ENCODE results near the gene LOX.

LOX gene

DNA sequence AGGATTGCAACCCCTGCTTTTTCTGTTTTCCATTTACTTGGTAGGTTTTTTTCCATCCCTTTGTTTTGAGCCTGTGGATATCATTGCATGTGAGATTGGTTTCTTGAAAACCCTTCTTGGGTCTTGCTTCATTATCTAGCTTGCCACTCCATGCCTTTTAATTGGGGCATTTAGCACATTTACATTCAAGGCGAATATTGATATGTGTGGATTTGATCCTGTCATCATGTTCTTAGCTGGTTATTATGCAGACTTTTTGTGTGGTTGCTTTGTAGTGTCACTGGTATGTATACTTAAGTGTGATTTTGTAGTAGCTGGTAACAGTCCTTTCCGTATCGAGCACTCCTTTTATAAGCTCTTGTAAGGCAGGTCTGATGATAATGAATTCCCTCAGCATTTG is 26.5 kb downstream of the LOX start:
- no peak for DNase-seq

DNA sequence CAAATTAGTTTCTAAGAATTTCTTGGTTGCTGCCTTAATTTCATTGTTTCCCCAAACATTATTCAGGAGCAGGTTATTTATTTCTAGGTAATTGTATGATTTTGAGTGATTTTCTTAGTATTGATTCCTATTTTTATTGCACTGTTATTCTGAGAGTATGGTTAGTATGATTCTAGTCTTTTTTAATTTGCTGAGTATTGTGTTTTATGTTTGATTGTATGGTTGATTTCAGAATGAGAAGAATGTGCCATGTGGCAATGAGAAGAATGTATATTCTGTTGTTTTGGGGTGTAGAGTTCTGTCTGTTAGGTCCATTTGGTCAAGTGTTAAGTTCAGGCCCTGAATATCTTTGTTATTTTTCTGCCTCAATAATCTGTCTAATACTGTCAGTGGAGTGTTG is 27.1 kb downstream of the LOX start:
- no peak for DNase-seq

DNA sequence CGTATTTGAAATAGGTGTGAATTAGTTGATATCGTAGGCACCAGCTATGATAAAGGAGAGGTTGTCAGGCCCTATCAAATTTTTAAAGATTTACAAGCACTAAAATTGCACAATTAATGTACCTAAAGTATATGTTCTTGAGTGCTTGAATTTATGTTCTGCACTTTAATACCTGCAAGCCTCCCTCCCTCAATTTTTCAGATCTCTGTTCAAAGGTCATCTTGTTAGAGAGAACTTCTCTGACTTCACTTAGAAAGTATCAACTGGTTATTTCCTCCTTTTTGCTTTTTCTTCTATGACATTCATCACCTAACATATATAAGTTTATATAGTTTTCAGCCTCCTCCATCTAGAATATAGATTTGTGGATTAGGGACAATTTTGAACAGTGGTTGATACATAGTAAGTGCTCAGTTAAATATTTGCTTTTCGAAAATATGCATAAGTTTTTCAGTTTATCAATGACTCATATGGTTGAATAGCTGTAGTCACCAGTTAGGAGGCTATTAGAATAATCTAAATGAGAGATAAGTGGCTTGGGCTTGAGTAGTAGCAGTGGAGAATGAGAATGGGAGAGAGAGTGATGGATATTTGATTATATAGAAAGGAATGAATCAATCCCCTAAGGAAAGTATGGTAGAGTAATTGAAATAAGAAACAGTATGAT is 37.3 kb downstream of the LOX start:
- DNase-seq, result no peak

- no peak for DNase-seq
These were observed 41.7 kb downstream of the LOX start for GRCh38 chr5:122036326-122036725.

GRCh38 chr5:122035913-122036312 is 42.1 kb downstream of the LOX start:
- DNase-seq, result no peak

- no peak for DNase-seq
These were observed 46.2 kb downstream of the LOX start for GRCh38 chr5:122031836-122032235.

- no peak for DNase-seq
These were observed 47.8 kb downstream of the LOX start for GRCh38 chr5:122030251-122030650.

- DNase-seq, result no peak
These were observed 48.2 kb downstream of the LOX start for GRCh38 chr5:122029818-122030217.

DNA sequence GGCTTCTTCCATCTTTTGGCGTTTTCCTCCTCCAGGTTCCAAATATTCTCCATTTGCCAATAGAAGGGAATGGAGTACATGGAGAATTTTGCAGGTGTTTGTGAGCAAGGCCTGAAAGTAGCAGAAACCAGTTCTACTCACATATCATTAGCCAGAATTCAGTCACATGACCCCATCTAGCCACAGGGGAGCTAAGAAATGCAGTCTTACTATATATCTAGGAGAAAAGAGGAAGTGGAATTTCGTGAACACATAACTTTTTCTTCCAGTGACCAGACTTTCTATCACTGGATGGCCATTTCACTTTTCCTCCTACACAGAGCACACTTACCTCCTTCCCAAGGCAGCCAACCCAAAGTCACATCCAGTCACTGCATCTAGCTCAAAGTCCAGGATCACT is 55.1 kb downstream of the LOX start:
- no peak for DNase-seq

DNA sequence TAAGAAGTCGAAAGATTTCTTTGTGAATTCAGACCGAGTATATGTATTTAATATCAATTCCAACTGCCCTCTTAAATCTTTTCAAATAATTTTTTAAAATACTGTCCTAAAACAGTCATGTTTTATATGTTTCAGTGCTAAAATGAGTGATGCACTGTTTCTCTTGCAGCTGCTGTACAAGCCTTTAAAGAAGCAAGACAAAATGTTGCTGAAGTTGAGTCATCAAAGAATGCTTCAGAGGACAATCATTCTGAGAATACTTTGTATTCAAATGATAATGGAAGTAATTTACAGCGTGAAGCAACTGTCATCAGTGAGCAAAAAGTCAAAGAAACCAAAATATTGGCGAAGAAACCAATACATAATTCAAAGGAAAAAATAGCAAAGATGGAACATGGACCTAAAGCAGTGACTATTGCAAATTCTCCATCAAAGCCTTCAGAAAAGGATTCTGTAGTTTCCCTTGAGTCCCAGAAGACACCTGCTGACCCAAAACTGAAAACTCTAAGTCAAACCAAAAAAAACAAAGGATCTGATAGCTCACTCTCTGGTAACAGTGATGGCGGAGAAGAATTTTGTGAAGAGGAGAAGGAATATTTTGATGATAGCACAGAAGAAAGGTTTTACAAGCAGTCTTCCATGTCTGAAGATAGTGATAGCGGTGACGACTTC is 58.0 kb downstream of the LOX start:
- no peak for DNase-seq

DNA sequence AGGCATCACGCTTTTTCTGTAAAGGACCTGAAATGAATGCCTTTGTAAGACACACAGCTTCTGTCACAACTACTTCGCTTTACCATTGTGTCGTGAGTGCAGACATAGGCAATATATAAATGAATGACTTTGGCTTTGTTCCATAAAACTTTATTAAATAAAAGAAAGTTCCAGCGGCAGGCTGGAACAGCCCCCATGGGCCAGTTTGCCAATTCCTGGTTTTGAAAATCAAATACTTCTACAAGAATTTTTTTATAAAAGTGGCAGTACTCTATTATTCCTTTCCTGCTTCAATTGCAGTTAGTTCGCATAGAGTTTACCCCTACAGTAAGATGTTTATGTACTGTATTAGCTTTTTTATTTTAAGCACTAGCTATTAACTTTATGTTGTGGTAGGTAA is 62.6 kb downstream of the LOX start:
- DNase-seq, result no peak

DNA sequence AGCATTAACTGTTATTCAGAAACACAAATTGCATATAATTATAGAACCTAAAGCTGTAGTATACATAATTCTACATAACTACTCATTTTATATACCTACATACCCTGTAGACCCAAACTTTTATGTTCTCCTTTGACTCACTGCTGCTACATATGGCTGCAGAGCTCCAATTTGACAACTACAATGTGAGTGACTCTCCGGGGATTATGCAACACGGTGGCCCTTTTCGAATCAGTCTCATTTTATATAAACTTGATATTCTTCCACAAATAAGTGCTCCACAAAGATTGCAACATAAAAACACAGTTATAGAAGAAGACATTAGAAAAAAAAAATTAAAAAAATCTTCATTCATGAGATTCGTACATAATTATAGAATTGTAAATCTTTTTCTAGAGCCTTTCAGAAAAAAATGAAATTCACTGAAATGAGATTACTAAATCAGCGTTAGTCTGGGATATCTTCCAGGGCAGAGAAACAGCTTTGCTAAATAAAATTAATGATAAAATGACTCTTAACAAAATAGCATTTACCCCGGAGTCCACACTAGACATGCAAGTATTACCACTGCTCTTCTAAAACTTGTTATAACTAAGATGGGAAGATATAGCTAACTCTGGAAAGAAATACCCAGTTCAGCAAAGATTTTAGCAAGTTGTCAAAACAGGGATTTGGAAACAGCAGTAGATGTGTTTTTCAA is 63.7 kb downstream of the LOX start:
- DNase-seq, result no peak

Measured in NCI-H446 (cell line).